Cardiac muscle cell (in vitro differentiated cells and primary cell): Measurements from ENCODE around the gene SCARB1. TPM values are rescaled to one million over a fixed set of nuclear protein-coding genes. Genes with fewer than 3 reads are reported as not detected.

Experiments
- DNase-seq, 2 donors: peaks; one replicate each; pipeline versions ENCODE4 v3.0.0 to v3.0.0-alpha.2; 2010 to 2017; ENCODE audit warnings: low read depth in 1 of 2, low spot score in 1 of 2
- H3K27ac ChIP-seq: fragments of 200-600 bp; sonication (generic); 2 replicates; pipeline ENCODE4 v1.5.1; 2016
- H3K27me3 ChIP-seq: fragments of 200-600 bp; sonication (generic); 2 replicates; pipeline ENCODE4 v1.6.0; 2016; ENCODE audit warnings: control low read depth
- H3K36me3 ChIP-seq: fragments of 200-600 bp; sonication (generic); 2 replicates; pipeline ENCODE4 v1.5.1; 2016; ENCODE audit warnings: control low read depth
- H3K4me1 ChIP-seq: fragments of 200-600 bp; sonication (generic); 2 replicates; pipeline ENCODE4 v1.8.1; 2017; ENCODE audit warnings: low read depth, mild to moderate bottlenecking, mixed run types
- H3K4me3 ChIP-seq: fragments of 200-600 bp; sonication (generic); 2 replicates; pipeline ENCODE4 v1.5.1; 2016; ENCODE audit warnings: mild to moderate bottlenecking
- H3K9me3 ChIP-seq: fragments of 200-600 bp; sonication (generic); 2 replicates; pipeline ENCODE4 v1.5.1; 2017; ENCODE audit warnings: low read depth, mild to moderate bottlenecking, control low read depth
- polyA plus RNA-seq: library from polyadenylated mRNA; unstranded; fragments of >200 nt; fragmentation: Nextera tagmentation; extraction: Ambion mirVana; gene quantifications from 2 replicates; pipeline ENCODE4 v1.2.1, GENCODE V29; 2016
- total RNA-seq: library from RNA; depleted of rRNA; stranded (reverse); fragments of >200 nt; gene quantifications from 2 replicates; pipeline ENCODE4 v1.2.3, GENCODE V29; 2016
- TF ChIP-seq, protein P1 (sequence below): IDR thresholded peaks from 2 replicates; pipeline ENCODE4 v1.5.1; 2012; ENCODE audit warnings: low read depth, mild to moderate bottlenecking, low read length

Gene SCARB1
- total and polyA plus RNA-seq, 2 experiments from 2014 or later: 37.7 to 42.5 TPM

DNA sequence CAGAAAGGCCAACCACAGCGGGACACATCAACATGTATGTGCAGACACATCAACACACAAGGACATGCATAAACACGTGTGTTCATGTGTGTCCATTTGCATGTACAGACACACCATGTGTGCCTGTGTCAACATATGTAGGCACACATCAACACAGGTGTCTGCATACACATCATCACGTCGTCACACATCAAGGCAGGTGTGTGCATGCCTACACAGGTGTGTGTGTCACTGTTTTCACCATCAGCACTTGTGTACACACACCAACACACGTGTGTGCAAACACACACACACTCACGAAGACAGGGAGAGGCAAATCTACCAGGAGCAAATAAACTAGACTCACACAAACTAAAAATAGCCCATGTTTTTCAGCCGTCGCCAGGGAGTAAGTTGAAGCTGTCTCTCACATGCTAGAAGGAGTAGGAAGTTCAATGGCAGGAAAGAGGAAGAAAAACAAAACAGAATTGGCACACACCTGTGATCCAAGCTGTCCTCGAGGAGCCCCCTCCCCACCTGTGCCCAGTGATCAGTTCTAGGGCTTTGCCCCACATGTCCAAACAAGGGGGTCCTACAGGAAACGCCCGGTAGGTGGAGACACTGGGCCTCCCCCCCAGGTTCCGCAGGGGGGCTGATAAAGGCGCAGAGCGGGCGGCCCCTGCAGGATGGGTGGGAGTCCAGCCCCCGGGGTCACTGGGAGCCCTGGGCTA, 7.4 kb downstream of the SCARB1 start:
- no peak overlapping the region for H3K4me3 ChIP-seq
- peaks cover 26% of the 10 kb centered on the region for H3K4me1 ChIP-seq
- H3K27me3 ChIP-seq: no peaks in the 10 kb centered on the region
- H3K27ac ChIP-seq: peak overlapping the region; percentile 86
- DNase-seq: peak in 1 of 2 donors; percentile 51
- TF ChIP-seq, protein P1, sequence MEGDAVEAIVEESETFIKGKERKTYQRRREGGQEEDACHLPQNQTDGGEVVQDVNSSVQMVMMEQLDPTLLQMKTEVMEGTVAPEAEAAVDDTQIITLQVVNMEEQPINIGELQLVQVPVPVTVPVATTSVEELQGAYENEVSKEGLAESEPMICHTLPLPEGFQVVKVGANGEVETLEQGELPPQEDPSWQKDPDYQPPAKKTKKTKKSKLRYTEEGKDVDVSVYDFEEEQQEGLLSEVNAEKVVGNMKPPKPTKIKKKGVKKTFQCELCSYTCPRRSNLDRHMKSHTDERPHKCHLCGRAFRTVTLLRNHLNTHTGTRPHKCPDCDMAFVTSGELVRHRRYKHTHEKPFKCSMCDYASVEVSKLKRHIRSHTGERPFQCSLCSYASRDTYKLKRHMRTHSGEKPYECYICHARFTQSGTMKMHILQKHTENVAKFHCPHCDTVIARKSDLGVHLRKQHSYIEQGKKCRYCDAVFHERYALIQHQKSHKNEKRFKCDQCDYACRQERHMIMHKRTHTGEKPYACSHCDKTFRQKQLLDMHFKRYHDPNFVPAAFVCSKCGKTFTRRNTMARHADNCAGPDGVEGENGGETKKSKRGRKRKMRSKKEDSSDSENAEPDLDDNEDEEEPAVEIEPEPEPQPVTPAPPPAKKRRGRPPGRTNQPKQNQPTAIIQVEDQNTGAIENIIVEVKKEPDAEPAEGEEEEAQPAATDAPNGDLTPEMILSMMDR: peak; percentile 7
- H3K9me3 ChIP-seq: no peaks in the 10 kb centered on the region
- no peaks in the 10 kb centered on the region for H3K36me3 ChIP-seq

DNA sequence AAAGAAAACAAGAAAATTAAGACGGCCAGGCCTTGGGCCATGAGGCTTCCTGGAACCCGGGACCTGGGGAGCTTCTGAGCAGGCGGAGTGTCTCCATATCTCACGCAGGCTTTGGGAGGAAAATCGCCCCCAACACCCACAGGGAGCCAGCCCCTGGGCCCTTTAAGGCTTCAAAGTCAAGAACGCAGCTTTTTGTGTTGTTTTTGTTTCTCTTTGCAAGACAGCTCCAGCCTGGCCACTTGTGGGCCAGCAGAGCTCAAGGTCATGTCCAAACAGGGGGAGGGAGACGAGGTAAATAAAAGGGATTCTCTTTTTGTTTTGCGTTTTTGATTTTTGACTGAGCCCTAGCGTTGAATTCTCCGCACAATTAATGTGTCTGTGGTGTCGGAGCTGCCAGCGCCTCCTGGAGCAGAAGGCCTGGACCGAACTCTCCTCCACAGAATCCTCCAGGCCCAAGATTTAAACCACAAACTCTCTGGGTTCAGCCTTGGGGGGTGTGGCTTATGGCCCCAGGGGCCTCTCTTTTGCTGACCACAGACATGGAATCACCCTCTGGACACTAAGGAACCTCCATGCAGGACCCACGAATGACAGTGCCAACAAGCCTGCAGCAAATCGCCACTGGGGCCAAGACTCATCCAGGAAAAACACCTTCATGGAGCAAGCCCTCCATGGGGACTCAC, 8.2 kb downstream of the SCARB1 start:
- H3K4me1 ChIP-seq: peaks cover 26% of the 10 kb centered on the region
- no peaks in the 10 kb centered on the region for H3K27me3 ChIP-seq
- H3K36me3 ChIP-seq: no peaks in the 10 kb centered on the region
- TF ChIP-seq, protein P1: no peak
- peak overlapping the region; percentile 86 for H3K27ac ChIP-seq
- no peak overlapping the region for H3K4me3 ChIP-seq
- no peak for DNase-seq
- no peaks in the 10 kb centered on the region for H3K9me3 ChIP-seq

DNA sequence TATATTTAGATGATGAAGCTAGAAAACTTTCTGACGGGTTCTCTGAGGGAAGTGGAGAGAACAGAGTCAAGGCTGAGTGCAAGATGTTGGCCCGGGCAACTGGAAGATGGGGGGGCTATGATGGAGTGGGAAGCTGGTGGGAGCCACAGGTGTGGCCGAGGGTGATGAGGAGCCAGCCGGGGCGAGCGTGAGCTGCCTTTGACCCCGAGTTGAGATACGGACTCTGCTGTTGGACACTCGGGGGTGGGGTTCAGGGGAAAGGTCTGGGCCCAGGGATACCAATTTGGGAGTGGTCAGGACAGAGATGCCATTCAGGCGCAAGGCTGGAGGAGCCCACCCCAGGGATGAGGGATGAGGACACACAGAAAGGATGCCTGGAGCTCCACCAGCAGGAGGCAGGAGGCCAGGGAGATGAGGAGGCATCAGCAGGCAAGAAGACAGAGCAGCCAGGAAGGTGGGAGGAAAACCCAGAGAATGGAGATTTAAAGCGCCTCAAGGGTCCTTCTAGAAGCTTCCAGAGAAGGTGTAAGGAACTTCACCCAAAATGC, 9.0 kb downstream of the SCARB1 start:
- Histone ChIP-seq H3K27me3 (no peaks in the 10 kb centered on the region), H3K4me3 (no peak overlapping the region), H3K27ac (no peak overlapping the region), H3K36me3 (no peaks in the 10 kb centered on the region), H3K9me3 (no peaks in the 10 kb centered on the region), H3K4me1 (peaks cover 26% of the 10 kb centered on the region)
- no peak for DNase-seq
- TF ChIP-seq, protein P1: no peak

DNA sequence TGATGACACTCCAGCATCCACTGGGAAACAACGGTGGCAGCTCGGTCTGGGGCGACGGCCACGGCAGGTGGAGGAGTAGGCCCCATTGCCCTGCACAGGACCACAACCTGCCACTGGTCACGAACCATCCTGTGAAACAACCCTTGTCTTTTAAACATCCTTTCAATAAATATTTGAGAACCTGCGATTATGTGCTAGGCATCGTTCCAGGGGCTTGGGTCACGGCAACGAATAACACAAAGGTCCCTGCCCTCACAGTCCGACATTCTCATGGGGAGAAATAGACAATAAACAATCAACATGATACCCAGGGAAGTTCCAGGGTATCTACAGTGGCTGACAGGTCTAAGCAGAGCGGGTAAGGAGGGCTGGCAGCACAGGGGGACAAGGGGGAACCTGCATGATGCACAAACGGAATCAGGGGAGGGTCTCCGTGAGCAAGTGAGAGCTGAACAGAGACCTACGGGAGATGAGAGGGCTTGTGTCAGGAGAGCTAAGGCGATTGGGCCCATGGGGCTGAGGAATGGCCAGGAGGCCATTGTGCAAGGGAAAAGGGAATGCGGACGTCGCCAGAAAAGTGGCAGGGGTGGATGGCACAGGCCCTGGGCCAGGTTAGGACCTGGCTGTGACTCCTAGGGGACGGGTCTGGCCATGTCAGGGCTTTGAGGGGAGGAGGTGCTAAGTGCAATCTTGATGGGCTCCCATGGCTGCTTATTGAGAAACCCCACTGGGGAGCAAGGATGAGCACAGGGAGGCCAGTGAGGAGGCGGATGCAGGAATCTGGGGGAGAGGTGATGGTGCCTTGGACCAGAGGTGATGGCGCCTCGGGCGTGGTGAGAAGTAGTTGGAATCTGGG, 9.7 kb downstream of the SCARB1 start:
- no peak for DNase-seq
- Histone ChIP-seq H3K27ac (no peak overlapping the region), H3K27me3 (no peaks in the 10 kb centered on the region), H3K4me1 (peaks cover 26% of the 10 kb centered on the region), H3K9me3 (no peaks in the 10 kb centered on the region), H3K36me3 (no peaks in the 10 kb centered on the region), H3K4me3 (no peak overlapping the region)
- TF ChIP-seq, protein P1: no peak

DNA sequence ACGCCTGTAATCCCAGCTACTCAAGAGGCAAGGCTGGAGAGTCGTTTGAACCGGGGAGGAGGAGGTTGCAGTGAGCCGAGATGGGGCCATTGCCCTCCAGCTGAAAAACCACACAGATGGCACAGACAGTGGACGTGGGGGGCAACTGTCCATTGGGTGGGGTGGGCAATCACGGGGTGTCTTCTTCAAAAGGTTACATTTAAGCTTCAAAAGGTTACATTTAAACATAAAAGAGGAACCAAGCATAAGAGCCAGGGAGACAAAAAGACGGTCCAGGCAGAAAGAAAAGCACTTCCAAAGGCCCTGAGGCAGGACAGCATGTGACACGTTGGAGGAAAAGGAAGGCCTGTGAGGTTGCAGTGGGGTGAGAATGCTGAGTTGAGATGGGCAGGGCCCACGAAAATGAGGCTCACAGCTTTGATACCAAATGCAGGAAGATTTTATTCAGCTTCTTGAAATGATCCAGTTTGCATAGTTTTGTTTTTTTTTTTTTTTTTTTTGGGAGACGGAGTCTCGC, 10.7 kb downstream of the SCARB1 start:
- no peak for DNase-seq
- no peaks in the 10 kb centered on the region for H3K36me3 ChIP-seq
- no peak overlapping the region for H3K4me3 ChIP-seq
- TF ChIP-seq, protein P1: no peak
- H3K9me3 ChIP-seq: no peaks in the 10 kb centered on the region
- H3K27ac ChIP-seq: peak overlapping the region; percentile 43
- no peaks in the 10 kb centered on the region for H3K27me3 ChIP-seq
- peaks cover 26% of the 10 kb centered on the region for H3K4me1 ChIP-seq
